Spleen (tissue), 7 donors: ENCODE results near the gene RBM20.

Experiments used
- POLR2A ChIP-seq, 3 donors: fragments of 450-650 bp; IDR thresholded peaks; one replicate each; pipeline ENCODE4 v1.5.1; 2017; ENCODE audit warnings: antibody characterized with exemption in 3 of 3, mild to moderate bottlenecking in 1 of 3
- POLR2AphosphoS5 ChIP-seq, 3 donors: sonication (generic); formaldehyde crosslinking; IDR thresholded peaks; one replicate each; pipeline ENCODE4 v1.5.1; 2017; ENCODE audit warnings: antibody characterized with exemption in 3 of 3
- TF ChIP-seq, protein P1 (sequence below), 11 experiments: fragments of 200-600 bp in 7 of 11; fragments of 450-650 bp in 4 of 11; sonication (generic) in 4 of 11; IDR thresholded peaks in 8 of 11; conservative IDR thresholded peaks in 3 of 11; 1 replicate in 7 of 11; 2 replicates in 4 of 11; pipeline versions ENCODE4 v1.4.0 to v1.8.0; 2016 to 2021; ENCODE audit warnings: antibody characterized with exemption in 11 of 11, inconsistent platforms in 4 of 11, mild to moderate bottlenecking in 1 of 11
- donor health status: DM: no; HTN: no; CAD: no; lungs with moderate emphysema.
- donor health status: DM: no; HTN: no; CAD: no.
- donor health status: DM: no; HTN: no; CAD: no.

DNA sequence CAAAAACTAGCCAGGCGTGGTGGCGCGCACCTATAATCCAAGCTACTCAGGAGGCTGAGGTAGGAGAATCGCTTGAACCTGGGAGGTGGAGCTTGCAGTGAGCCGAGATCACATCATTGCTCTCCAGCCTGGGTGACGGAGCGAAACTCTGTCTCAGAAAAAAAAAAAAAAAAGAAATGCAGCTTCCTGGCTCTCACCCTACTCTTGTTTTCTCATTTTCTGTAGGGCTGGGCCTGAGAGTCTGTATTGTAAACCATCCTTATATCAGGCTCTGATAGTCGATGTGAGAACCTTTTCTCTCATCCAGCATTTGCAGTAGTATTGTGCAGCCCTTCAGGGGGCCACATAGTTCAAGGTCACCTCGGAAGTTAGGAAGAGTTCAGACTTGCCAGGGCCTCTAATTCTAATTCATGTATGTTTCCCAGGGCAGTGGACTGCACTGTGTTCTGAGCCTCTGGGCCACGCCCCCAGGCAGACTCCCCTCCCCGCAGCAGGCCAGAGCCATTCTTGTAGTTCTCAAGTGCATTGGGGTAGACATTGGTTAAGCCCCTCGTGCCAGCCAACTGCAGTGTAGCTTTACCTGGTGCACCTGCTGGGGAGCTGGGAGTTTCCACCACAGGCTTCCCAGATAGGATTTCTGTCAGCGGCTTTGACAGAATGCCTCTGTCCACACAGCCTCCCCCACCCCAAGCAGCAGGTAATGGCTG, 189.3 kb downstream of the RBM20 start:
- TF ChIP-seq POLR2AphosphoS5 (IDR thresholded peaks at IDR 0.05) (no peak), POLR2A (IDR thresholded peaks at IDR 0.05) (no peak)
- TF ChIP-seq, protein P1, sequence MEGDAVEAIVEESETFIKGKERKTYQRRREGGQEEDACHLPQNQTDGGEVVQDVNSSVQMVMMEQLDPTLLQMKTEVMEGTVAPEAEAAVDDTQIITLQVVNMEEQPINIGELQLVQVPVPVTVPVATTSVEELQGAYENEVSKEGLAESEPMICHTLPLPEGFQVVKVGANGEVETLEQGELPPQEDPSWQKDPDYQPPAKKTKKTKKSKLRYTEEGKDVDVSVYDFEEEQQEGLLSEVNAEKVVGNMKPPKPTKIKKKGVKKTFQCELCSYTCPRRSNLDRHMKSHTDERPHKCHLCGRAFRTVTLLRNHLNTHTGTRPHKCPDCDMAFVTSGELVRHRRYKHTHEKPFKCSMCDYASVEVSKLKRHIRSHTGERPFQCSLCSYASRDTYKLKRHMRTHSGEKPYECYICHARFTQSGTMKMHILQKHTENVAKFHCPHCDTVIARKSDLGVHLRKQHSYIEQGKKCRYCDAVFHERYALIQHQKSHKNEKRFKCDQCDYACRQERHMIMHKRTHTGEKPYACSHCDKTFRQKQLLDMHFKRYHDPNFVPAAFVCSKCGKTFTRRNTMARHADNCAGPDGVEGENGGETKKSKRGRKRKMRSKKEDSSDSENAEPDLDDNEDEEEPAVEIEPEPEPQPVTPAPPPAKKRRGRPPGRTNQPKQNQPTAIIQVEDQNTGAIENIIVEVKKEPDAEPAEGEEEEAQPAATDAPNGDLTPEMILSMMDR (IDR thresholded peaks at IDR 0.05 in 8 of 11, conservative IDR thresholded peaks at IDR 0.05 in 3 of 11) = no peak
